GM23248 (cell line): ENCODE measurements around the gene MAP3K6.

ENCODE experiments used
- EZH2 ChIP-seq: fragments of 200-600 bp; sonication (generic); IDR thresholded peaks from 2 replicates; pipeline ENCODE4 v1.6.1; 2018; ENCODE audit warnings: antibody characterized with exemption, mild to moderate bottlenecking; ENCODE audit not compliant: insufficient read depth, poor library complexity, severe bottlenecking
- EZH2phosphoT487 ChIP-seq: fragments of 200-600 bp; sonication (generic); IDR thresholded peaks from 2 replicates; pipeline ENCODE4 v1.6.1; 2018; ENCODE audit warnings: antibody characterized with exemption, moderate library complexity, mild to moderate bottlenecking, low read depth; ENCODE audit not compliant: insufficient read depth

DNA sequence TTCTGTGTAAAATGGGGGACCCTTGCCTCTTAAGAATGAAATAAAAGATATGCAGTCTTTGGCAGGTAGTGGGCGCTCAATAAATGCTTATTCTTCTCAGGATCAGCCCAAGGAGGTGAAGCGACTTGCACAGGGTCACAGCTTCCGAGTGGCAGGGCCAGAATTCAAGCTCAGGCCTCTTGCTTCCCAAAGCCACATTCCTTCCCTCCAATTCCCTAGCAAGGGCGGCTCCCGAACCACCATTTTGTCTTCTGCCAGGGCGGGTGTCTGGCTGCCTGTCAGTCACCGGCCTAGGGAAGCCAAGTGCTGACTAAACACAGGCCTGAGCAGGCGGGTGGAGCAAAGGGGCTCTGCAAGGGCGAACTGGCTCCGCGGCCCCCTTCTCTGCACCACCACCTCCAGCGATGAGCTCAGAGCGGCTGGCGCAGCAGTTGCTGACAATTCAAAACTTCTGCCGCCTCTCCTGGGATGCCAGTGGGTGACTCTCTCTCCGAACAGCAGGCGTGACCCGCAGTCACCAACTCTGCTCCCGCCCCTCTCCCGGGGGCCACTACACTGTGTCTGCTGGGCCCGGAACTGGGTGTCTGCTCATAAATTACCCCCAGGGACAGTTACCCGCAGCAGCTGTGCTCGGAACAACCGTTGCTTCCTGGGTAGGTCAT is 36.4 kb upstream of the MAP3K6 start:
- no peak for TF ChIP-seq EZH2
- TF ChIP-seq EZH2phosphoT487, result no peak
